NOMO-1 treated with DMSO at 0.1 percent for 48 hours (cell line): Measurements from ENCODE around the gene WIF1.

Source experiments
- DNase-seq: peaks from one replicate; lab custom pipeline; 2025; ENCODE audit not compliant: unreplicated experiment; lab: John Stamatoyannopoulos, UW

Gene WIF1

GRCh38 chr12:65023485-65023884 lies 97.6 kb downstream of the WIF1 start:
- DNase-seq = no peak

DNA sequence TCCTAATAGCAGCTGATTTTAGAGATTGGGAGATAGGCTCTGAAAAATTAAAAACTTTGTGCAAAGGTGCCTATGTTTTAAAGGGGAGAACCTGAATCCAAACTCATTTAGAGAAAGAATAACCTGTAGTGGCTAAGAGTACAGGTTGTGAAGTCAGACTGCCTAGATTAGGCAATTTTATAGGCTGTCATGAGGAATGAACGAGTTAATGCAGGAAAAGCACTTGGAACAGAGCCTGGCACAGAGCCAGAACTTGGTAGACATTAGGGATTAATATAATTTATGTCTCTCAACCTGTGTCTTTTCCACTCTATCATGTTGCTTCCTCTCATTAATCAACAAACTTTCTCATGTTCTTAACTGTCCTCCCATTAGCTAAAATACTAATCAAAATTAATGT lies 98.1 kb downstream of the WIF1 start:
- no peak for DNase-seq

DNA sequence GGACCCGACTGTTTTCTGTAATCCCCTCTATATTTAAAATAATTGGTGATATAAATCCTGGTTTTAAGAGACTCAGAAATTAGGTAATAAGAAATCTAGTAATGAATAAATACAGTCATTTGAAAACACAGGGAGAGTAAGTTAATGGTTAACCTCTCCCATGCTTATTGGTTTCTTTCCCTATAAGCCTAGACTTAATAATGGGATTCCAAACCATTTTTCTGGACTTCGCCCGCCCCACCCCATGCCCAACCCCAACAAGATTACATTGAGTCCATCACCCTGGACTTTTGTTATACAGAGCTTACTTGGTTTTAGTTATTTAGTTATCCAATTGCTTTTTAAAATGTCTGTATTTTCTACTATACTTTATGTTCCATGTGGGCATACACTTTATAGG lies 98.7 kb downstream of the WIF1 start:
- no peak for DNase-seq

GRCh38 chr12:65019696-65020234 lies 101.3 kb downstream of the WIF1 start:
- no peak for DNase-seq

DNA sequence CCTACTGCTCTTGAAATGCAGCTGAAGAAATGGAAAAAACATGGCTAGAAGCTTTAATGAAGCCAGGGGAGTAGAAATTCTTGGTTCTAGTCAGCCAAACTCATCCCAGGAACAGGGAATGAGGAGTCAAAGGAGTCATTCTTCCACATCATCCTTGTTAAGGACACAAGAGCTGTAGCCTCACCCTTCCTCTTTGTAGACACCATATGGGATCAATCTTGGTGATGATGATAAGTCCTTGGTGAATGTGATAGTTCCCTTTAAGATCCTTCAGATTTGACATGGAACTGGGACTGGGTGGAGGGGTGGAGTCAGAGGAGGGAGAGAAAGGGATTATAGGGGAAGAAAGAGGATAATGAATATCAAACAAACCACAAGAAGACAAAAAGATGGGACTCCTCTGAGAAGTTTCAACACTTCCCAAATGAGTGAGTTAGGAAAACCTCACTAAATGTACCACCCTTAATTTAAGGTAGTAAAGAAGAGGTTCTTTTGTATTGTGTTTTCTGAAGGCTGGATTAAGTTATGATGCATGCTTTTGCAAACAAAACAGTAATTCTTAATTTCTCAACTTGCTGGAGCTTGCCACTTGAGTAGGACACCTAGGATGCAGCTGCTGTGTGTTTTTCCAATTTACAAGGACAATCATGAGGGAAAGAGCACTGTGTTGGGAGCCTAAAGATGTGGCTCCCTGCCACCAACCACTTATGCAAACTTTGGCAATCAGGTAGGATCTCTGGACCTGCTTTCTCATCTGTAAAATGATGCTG lies 104.0 kb downstream of the WIF1 start:
- no peak for DNase-seq

GRCh38 chr12:65015850-65016249 lies 105.3 kb downstream of the WIF1 start:
- DNase-seq = no peak

- DNase-seq = no peak
These were observed 106.4 kb downstream of the WIF1 start for GRCh38 chr12:65014504-65015271.

DNA sequence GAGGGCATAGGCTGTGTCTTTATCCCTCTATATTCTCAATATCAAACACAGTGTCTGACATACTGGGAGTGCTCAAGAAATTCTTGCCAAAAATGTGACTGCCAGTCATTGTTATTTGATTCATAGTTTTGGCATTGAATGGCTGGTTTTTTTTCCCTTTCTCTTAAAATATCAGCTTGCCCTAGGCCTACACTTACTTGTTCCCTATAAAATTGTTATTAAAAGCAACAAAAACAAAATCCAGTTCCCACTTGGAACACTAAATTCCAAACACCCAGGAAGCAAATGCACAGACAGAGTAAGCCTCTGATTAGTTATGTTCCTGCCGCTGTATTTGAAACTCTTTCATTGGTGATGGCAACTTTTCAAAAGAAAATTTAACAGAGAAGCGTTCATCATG lies 110.7 kb downstream of the WIF1 start:
- no peak for DNase-seq

GRCh38 chr12:65005716-65006115 lies 115.4 kb downstream of the WIF1 start:
- DNase-seq = no peak

- DNase-seq = no peak
These were observed 116.8 kb downstream of the WIF1 start for GRCh38 chr12:65004270-65004669.
